Right lobe of liver (tissue), 6 donors: ENCODE measurements around the gene NCK2. TPM values are rescaled to one million over a fixed set of nuclear protein-coding genes. Genes with fewer than 3 reads are reported as not detected.

Source experiments
- ATAC-seq, 4 donors: fragments of 200-7000 bp; cut with Tn5 transposase; one replicate each; pipeline ENCODE4 v1.9.1; 2020; ENCODE audit warnings: mild to moderate bottlenecking in 4 of 4, moderate library complexity in 4 of 4
- DNase-seq, 3 donors: peaks; one replicate each; pipeline ENCODE4 v3.0.0-alpha.2; 2020
- H3K27ac ChIP-seq, 3 donors: fragments of 200-600 bp; one replicate each; pipeline ENCODE4 v1.8.0; 2022
- H3K27me3 ChIP-seq, 2 donors: fragments of 200-600 bp; one replicate each; pipeline ENCODE4 v1.8.0; 2022
- H3K36me3 ChIP-seq, 4 donors: fragments of 200-600 bp; sonication (generic) in 1 of 4; one replicate each; pipeline versions ENCODE4 v1.5.1 to v1.8.0; 2017 to 2022; ENCODE audit warnings: control low read depth in 1 of 4
- H3K4me1 ChIP-seq, 4 donors: fragments of 200-600 bp; sonication (generic) in 1 of 4; one replicate each; pipeline versions ENCODE4 v1.5.1 to v1.8.0; 2017 to 2022; ENCODE audit warnings: control low read depth in 1 of 4
- H3K4me3 ChIP-seq, 3 donors: fragments of 200-600 bp; one replicate each; pipeline ENCODE4 v1.8.0; 2022
- H3K9me3 ChIP-seq, 4 donors: fragments of 200-600 bp; sonication (generic) in 1 of 4; one replicate each; pipeline versions ENCODE4 v1.5.1 to v1.8.0; 2017 to 2022; ENCODE audit warnings: control low read depth in 1 of 4
- CTCF ChIP-seq, 4 donors: fragments of 200-600 bp in 3 of 4; fragments of 450-650 bp in 1 of 4; IDR thresholded peaks; one replicate each; pipeline versions ENCODE4 v1.5.1 to v1.8.0; 2016 to 2022; ENCODE audit warnings: antibody characterized with exemption in 4 of 4, mild to moderate bottlenecking in 2 of 4
- POLR2A ChIP-seq: fragments of 450-650 bp; IDR thresholded peaks from one replicate; pipeline ENCODE4 v1.6.1; 2017; ENCODE audit warnings: antibody characterized with exemption, mild to moderate bottlenecking
- WGBS: methylation state at CpG from one replicate; pipeline ENCODE4 v1.1.6; 2018; ENCODE audit warnings: low coverage, low lambda C conversion rate; ENCODE audit not compliant: insufficient coverage; ENCODE audit errors: missing lambda C conversion rate; 5-methylcytosine and 5-hydroxymethylcytosine counted together
- intact Hi-C, 2 donors: fragments of 100-400 bp; cut with DNase I; formaldehyde crosslinking; loops; one replicate each; pipeline versions ENCODE4 v1.11.2 to v1.14.1; 2022
- total RNA-seq, 6 experiments: library from RNA; depleted of rRNA in 2 of 6; stranded (reverse); fragments of >200 nt in 2 of 6; fragmentation: NEBNext Ultra II Directional in 3 of 6; extraction: Animal tissue kit (Norgen Biotek cat#: 25700) in 3 of 6; gene quantifications; one replicate each; pipeline versions ENCODE4 v1.1.0 to v1.2.4, GENCODE V29; 2016 to 2023
- donor health status: DM: no; HTN: yes; CAD: no.
- donor health status: DM: no; HTN: no; CAD: no.
- donor health status: DM: no; HTN: no; CAD: no.
- donor health status: DM: no; HTN: yes; CAD: no.
- donor health status: DM: no; HTN: yes; CAD: no.

The NCK2 gene
- total RNA-seq, 6 experiments from 2014 or later, result 4.8 to 11.7 (median 7.1) TPM

GRCh38 chr2:105828558-105828957 lies 83.8 kb downstream of the NCK2 start:
- intact Hi-C loops, result no loop called here
- Histone ChIP-seq H3K4me1 (no peaks in the 10 kb centered on the region), H3K27ac (no peak overlapping the region), H3K9me3 (no peaks in the 10 kb centered on the region), H3K4me3 (no peak overlapping the region), H3K27me3 (no peaks in the 10 kb centered on the region), H3K36me3 (no peaks in the 10 kb centered on the region)
- no peak for TF ChIP-seq CTCF (IDR thresholded peaks at IDR 0.05)
- TF ChIP-seq POLR2A, result no peak
- no peak for ATAC-seq
- no peak for DNase-seq

GRCh38 chr2:105834931-105835330 lies 90.2 kb downstream of the NCK2 start:
- Histone ChIP-seq H3K4me3 (no peak overlapping the region), H3K36me3 (no peaks in the 10 kb centered on the region), H3K4me1 (peaks cover 0 to 3% (median 0%) of the 10 kb centered on the region in 4 donors), H3K27ac (no peak overlapping the region), H3K27me3 (no peaks in the 10 kb centered on the region), H3K9me3 (peaks cover 0 to 3% (median 0%) of the 10 kb centered on the region in 4 donors)
- DNase-seq (no peak), ATAC-seq (no peak)
- 90% methylated on average over 1 of the region's 1 CpG for WGBS
- intact Hi-C loops, result no loop called here
- no peak for TF ChIP-seq POLR2A
- TF ChIP-seq CTCF (IDR thresholded peaks at IDR 0.05), result no peak

GRCh38 chr2:105836341-105836740 lies 91.6 kb downstream of the NCK2 start:
- intact Hi-C loops, result no loop called here
- WGBS, result 97% methylated on average over 4 of the region's 4 CpGs
- no peak for ATAC-seq
- H3K4me1 ChIP-seq, result peaks cover 0 to 3% (median 0%) of the 10 kb centered on the region in 4 donors
- H3K27ac ChIP-seq, result no peak overlapping the region
- TF ChIP-seq POLR2A (no peak), CTCF (IDR thresholded peaks at IDR 0.05) (no peak)
- no peaks in the 10 kb centered on the region for H3K27me3 ChIP-seq
- no peak for DNase-seq
- H3K9me3 ChIP-seq, result peaks cover 0 to 3% (median 0%) of the 10 kb centered on the region in 4 donors
- H3K4me3 ChIP-seq, result no peak overlapping the region
- no peaks in the 10 kb centered on the region for H3K36me3 ChIP-seq

GRCh38 chr2:105836840-105837692 lies 92.4 kb downstream of the NCK2 start:
- Histone ChIP-seq H3K4me3 (no peak overlapping the region), H3K27ac (no peak overlapping the region), H3K9me3 (peaks cover 0 to 3% (median 0%) of the 10 kb centered on the region in 4 donors), H3K36me3 (no peaks in the 10 kb centered on the region), H3K27me3 (no peaks in the 10 kb centered on the region), H3K4me1 (peaks cover 0 to 3% (median 0%) of the 10 kb centered on the region in 4 donors)
- ATAC-seq (no peak), DNase-seq (no peak)
- TF ChIP-seq POLR2A (no peak), CTCF (IDR thresholded peaks at IDR 0.05) (no peak)
- intact Hi-C loops, result no loop called here
- 76% methylated on average over 5 of the region's 5 CpGs for WGBS
